SU-DHL-6 (cell line): ENCODE results near the gene GABRQ.

Experiments used
- EZH2phosphoT487 ChIP-seq: fragments of 200-600 bp; sonication (generic), shearing (Covaris generic); conservative IDR thresholded peaks from 2 replicates; pipeline ENCODE4 v1.6.1; 2018; ENCODE audit warnings: mild to moderate bottlenecking, antibody characterized with exemption, low read length, moderate library complexity, mixed read lengths
- TF ChIP-seq, protein P1 (sequence below): fragments of 200-600 bp; sonication (generic); IDR thresholded peaks from one replicate; pipeline ENCODE4 v1.5.1; 2017; ENCODE audit warnings: antibody characterized with exemption, mild to moderate bottlenecking, low read length, moderate library complexity; ENCODE audit not compliant: insufficient read depth, poor library complexity, severe bottlenecking

DNA sequence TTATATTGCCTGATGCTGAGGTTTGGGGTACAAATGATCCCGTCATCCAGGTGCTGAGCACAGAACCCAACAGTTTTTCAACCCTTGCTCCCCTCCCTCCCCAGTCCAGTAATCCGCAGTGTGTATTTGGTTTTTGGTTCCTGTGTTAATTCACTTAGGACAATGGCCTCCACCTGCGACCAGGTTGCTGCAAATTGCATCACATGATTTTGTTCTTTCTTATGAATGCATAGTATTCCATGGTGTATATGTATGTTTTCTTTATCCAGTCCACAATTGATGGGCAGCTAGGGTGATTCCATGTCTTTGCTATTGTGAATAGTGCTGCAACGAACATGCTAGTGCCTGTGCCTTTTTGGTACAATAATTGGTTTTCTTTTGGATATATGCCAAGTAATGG is 25.4 kb downstream of the GABRQ start:
- TF ChIP-seq, protein P1, sequence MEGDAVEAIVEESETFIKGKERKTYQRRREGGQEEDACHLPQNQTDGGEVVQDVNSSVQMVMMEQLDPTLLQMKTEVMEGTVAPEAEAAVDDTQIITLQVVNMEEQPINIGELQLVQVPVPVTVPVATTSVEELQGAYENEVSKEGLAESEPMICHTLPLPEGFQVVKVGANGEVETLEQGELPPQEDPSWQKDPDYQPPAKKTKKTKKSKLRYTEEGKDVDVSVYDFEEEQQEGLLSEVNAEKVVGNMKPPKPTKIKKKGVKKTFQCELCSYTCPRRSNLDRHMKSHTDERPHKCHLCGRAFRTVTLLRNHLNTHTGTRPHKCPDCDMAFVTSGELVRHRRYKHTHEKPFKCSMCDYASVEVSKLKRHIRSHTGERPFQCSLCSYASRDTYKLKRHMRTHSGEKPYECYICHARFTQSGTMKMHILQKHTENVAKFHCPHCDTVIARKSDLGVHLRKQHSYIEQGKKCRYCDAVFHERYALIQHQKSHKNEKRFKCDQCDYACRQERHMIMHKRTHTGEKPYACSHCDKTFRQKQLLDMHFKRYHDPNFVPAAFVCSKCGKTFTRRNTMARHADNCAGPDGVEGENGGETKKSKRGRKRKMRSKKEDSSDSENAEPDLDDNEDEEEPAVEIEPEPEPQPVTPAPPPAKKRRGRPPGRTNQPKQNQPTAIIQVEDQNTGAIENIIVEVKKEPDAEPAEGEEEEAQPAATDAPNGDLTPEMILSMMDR, result no peak
- TF ChIP-seq EZH2phosphoT487, result no peak
